ENCODE measurements around the gene OXER1. TPM values are rescaled to one million over a fixed set of nuclear protein-coding genes. Genes with fewer than 3 reads are reported as not detected.

The OXER1 gene
- not detected for total RNA-seq

DNA sequence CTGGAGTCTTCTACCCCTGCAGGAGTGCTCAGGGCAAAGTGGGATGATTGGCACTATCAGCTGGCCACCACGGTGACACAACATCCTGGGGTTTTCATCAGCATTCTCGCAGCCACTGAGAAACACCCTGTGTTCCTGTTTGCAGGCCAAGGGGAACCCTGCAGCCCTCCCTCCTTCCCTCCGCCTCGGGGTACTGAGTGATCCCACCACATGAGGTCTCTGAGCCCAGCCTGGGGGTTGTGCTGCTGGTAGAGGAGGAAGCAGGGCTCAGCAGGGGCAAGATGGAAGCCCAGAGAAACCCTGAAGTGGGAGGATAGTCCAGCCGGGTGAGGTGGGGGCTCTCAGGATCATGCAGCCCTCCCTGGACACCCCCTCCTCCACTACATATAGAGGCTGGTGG is at the start of gene OXER1:
Gene OXER1 (minus strand): TSS at position 40 of the 400 bp plus-strand sequence. CDS start 73 bp downstream, outside the sequence.
- DNase-seq = no peak

DNA sequence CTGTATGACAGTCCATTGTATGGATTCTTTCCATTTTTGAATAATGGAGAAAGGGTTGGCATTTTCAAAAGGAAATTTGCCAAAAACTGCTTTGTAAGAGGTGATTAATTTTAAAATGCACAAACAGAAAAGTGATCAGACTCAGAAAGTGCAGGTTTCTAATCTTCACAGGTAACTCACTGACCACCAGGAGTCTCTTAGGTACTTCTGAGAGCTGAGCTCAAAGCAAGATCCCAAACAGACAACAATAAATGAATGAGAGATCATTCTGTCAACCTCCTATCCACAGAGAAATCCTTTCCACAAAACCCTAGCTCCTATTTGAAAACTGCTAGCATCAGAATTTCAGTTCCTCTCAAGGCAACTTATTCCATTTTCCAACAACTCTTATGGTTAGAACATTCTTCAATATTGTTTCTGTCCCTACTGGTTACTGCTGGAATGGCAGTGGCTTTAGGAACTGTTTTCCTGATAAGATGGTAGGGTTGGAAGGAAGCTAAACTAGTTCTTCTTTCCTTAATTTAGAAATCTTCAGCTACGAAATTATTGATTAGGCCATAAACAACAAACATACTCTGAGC is 49.1 kb upstream of the OXER1 start:
- no peak for DNase-seq

GRCh38 chr2:42810971-42811811 is 47.3 kb upstream of the OXER1 start:
- peak; percentile 63 for DNase-seq

GRCh38 chr2:42810121-42810970 is 46.4 kb upstream of the OXER1 start:
- DNase-seq = peak; percentile 90

GRCh38 chr2:42809819-42810120 is 45.8 kb upstream of the OXER1 start:
- peak; percentile 80 for DNase-seq

DNA sequence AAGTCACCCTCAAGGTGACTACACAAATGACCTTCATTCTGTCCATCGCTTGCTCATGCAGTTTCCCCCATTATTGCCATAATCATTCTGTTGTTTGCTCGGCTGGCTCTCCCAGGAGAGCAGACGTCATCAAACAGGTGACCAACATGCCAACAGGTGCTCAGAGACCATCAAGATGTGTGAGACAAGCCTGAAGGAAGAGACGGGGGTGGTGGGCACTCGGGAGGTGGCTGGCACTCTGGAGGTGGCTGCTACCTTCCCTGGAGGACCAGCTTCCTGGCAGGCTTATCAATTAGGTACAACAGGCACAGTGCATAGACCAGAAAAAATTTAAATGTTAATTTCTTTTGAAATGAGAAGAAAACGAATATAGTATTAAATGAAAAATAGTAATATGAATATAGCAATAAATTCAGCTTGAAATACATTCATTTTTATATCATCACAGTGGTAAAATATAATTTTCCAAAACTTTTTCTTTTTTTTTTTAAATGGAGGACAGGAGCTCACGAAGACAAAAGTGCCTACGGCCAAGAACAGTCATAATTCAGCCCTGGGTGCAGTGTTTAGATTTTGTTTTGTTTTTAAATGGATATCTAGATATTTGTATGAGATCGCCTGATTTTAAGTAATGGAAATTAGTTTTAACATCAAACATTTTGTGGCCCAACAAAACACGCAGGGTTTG is 45.3 kb upstream of the OXER1 start:
- no peak for DNase-seq

DNA sequence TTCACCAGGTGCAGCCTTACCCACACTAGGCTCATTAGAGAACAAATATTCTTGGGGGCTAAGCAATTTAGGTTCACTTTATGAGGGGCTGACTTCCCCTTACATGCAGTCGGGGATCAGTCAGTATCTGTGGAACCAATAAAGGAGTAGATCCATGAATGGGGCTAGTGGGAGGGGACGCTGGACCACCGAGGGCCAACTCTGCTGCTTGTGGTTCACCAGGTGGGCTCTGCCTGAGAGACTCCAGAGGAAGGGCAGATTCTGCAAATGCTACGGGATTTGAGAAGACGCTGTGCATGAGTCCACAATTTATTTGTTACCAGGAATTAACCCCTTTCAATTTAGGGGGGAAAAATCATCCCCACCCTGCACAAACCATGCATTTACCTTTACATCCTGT is 44.4 kb upstream of the OXER1 start:
- DNase-seq = no peak

- no peak for DNase-seq
Measured at GRCh38 chr2:42806786-42807185, 42.9 kb upstream of the OXER1 start.

GRCh38 chr2:42804891-42805290 is 41.0 kb upstream of the OXER1 start:
- peak; percentile 46 for DNase-seq

DNA sequence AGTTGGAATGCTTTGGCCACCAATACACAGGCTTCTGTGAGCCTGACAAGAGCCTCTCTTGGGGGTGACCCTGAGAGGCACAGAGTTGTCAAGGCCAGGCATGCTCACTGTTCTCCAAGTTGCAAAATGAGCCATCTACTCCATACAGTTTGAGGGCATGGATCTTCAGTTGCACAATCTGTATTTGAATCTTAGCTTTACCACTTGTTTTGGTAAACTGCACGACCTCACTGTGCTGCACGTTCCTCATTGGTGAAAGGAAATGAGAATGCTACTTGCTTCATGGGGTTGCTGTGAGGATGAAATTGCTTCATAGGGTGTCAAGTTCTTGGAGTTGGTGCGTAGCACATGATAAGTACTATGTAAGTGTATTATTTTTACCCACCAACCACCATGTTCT is 40.4 kb upstream of the OXER1 start:
- DNase-seq = no peak

- DNase-seq = no peak
Measured at GRCh38 chr2:42802150-42802549, 38.2 kb upstream of the OXER1 start.

DNA sequence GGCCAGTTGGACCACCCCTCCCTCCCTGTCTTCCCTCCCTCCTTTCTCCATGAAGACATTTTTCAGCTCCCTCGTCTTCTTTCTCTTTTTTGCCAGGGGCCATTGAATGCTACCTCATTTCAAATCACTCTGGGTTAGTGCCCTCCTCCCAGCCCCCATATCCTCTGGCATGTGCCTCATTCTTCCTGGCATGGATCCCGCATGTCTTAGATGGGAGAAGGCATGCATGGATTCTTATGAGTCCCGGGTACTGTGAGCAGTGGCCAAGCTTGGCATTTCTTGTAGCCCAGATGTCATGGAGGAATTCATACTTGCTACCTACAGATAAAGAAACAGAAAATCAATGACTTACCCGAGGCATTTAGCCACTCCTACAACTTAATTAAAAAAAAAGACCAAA is 37.4 kb upstream of the OXER1 start:
- DNase-seq = no peak

GRCh38 chr2:42800981-42801380 is 37.0 kb upstream of the OXER1 start:
- no peak for DNase-seq

- DNase-seq = no peak
Measured at GRCh38 chr2:42800461-42800962, 36.6 kb upstream of the OXER1 start.

- no peak for DNase-seq
Measured at GRCh38 chr2:42799881-42800280, 35.9 kb upstream of the OXER1 start.

DNA sequence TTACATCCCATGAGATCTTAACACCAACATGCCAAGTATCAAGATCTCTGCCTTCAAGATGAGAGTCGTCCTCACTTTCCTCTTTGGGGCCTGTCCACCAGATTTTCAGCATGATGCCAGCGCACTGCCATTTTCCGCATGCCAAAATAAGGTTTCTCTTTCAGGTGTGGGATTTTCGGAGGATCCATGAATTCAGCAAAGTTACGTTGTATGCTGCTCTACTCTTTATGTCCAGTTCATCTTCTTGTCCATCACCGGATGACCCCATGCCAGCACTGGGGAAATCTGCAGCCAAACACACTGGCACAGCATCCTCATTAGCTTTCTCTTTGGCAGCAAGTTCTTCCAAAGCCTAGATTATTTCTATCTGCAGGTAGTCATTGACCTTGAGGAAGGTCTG is 33.3 kb upstream of the OXER1 start:
- no peak for DNase-seq

- no peak for DNase-seq
Measured at GRCh38 chr2:42796427-42797248, 32.7 kb upstream of the OXER1 start.

DNA sequence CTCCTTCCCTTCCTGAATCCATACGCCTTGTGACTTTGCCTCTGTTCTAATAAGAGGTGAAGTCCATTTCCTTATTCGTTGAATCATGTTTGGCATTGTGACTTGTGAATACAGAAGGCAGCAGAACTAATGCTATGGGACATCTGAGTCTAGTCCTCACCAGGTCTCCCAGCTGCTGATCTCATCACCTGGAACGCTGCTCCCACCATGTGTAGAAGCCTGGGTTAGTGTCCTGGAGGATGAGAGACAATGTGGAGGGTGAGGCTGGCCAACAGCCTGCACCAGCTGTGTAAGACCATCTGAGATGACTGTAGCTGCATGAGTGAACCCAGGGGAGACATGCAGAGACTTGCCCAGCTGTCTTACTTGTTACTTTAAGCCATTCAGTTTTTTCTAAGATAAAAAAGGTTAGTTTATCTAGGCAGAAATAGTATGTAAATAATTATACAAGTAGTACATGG is 31.9 kb upstream of the OXER1 start:
- DNase-seq = no peak

DNA sequence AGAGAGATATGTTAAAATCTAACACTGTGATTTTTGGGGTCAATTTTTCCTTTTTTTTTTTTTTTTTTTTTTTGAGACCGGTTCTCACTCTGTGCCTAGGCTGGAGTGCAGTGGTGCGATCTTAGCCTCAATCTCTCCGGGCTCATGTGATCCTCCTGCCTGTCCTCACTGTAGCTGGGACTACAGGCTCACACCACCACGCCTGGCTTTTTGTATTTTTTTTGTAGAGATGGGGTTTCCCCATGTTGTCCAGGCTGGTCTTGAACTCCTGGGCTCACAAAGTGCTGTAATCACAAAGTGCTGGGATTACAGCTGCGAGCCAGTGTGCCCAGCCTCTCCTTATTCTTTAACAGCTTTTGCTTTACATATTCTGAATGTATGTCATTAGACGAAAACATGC is 31.3 kb upstream of the OXER1 start:
- DNase-seq = no peak

GRCh38 chr2:42794271-42795046 is 30.5 kb upstream of the OXER1 start:
- no peak for DNase-seq
